Glutamatergic neuron (in vitro differentiated cells): ENCODE results near the gene TSPAN5. TPM values are rescaled to one million over a fixed set of nuclear protein-coding genes. Genes with fewer than 3 reads are reported as not detected.
A peak's percentile ranks its signal among the peaks of the same experiment; 100 is the strongest.

Experiments
- DNase-seq: peaks from one replicate; pipeline ENCODE4 v3.0.0; 2022
- H3K27ac Mint-ChIP-seq: one replicate; pipeline ENCODE4 v1.8.0; 2020; ENCODE audit warnings: mild to moderate bottlenecking, mixed read lengths, inconsistent platforms; ENCODE audit not compliant: unreplicated experiment
- H3K27me3 Mint-ChIP-seq: one replicate; pipeline ENCODE4 v1.8.0; 2020; ENCODE audit warnings: mild to moderate bottlenecking, moderate library complexity, mixed read lengths, inconsistent platforms; ENCODE audit not compliant: unreplicated experiment
- H3K36me3 Mint-ChIP-seq: one replicate; pipeline ENCODE4 v1.8.0; 2020; ENCODE audit warnings: mild to moderate bottlenecking, mixed read lengths, inconsistent platforms; ENCODE audit not compliant: unreplicated experiment
- H3K4me1 Mint-ChIP-seq: one replicate; pipeline ENCODE4 v1.8.0; 2020; ENCODE audit warnings: mild to moderate bottlenecking, low read depth, mixed read lengths, inconsistent platforms; ENCODE audit not compliant: unreplicated experiment
- H3K4me3 Mint-ChIP-seq: one replicate; pipeline ENCODE4 v1.8.0; 2020; ENCODE audit warnings: mild to moderate bottlenecking, mixed read lengths, inconsistent platforms; ENCODE audit not compliant: unreplicated experiment
- H3K9me3 Mint-ChIP-seq: one replicate; pipeline ENCODE4 v1.8.0; 2020; ENCODE audit warnings: mild to moderate bottlenecking, moderate library complexity, mixed read lengths, inconsistent platforms; ENCODE audit not compliant: unreplicated experiment
- total RNA-seq: library from RNA; stranded (reverse); fragmentation: NEBNext Ultra II Directional; extraction: Animal tissue kit (Norgen Biotek cat#: 25700); gene quantifications from one replicate; pipeline ENCODE4 v1.2.1, GENCODE V29; 2021; ENCODE audit not compliant: unreplicated experiment
- TF ChIP-seq, protein P1 (sequence below): fragments of 200-600 bp; sonication (generic); IDR thresholded peaks from one replicate; pipeline ENCODE4 v1.5.0; 2021; ENCODE audit not compliant: partially characterized antibody, unreplicated experiment

Gene TSPAN5
- total RNA-seq, 1 donor from 2014 or later, result 40.5 TPM

DNA sequence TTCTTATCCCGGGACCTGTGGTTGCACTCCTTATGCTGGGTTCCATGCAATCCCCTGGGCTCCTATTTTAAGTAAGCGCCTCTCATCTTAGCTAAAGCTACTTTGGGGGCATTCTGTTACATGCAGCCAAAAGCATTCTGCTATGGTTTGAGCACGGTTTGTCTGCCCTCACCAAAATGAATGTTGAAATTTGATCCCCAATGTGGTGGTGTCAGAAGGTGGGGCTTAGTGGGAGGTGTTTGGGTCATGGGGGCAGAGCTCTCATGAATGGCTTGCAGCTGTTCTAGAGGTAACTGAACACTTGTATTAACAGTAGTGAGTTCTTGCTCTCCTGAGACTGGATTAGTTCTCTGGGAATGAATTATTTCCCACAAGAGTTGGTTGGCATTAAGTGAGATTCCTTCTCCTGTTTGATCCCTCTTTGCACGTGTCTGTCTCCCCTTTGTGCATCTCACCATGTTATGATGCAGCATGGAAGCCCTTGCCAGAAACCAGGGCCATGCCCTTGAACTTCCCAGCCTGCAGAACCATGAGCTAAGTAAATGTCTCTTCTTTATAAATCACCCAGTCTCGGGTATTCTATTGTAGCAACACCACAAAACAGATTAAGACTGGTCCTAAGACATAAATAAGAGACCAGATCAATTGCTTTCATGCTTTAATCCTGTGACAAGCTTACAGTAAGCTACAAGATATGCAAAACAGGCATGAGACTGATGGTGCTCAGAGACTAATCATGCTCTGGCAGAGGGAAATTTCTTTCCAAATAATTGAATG, 141.8 kb downstream of the TSPAN5 start:
- peaks cover 31% of the 10 kb centered on the region for H3K4me1 Mint-ChIP-seq
- H3K36me3 Mint-ChIP-seq, result no peaks in the 10 kb centered on the region
- TF ChIP-seq, protein P1, sequence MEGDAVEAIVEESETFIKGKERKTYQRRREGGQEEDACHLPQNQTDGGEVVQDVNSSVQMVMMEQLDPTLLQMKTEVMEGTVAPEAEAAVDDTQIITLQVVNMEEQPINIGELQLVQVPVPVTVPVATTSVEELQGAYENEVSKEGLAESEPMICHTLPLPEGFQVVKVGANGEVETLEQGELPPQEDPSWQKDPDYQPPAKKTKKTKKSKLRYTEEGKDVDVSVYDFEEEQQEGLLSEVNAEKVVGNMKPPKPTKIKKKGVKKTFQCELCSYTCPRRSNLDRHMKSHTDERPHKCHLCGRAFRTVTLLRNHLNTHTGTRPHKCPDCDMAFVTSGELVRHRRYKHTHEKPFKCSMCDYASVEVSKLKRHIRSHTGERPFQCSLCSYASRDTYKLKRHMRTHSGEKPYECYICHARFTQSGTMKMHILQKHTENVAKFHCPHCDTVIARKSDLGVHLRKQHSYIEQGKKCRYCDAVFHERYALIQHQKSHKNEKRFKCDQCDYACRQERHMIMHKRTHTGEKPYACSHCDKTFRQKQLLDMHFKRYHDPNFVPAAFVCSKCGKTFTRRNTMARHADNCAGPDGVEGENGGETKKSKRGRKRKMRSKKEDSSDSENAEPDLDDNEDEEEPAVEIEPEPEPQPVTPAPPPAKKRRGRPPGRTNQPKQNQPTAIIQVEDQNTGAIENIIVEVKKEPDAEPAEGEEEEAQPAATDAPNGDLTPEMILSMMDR, result no peak
- H3K27ac Mint-ChIP-seq, result no peak overlapping the region
- no peak overlapping the region for H3K4me3 Mint-ChIP-seq
- H3K27me3 Mint-ChIP-seq, result no peaks in the 10 kb centered on the region
- peaks cover 13% of the 10 kb centered on the region for H3K9me3 Mint-ChIP-seq
- DNase-seq, result no peak

DNA sequence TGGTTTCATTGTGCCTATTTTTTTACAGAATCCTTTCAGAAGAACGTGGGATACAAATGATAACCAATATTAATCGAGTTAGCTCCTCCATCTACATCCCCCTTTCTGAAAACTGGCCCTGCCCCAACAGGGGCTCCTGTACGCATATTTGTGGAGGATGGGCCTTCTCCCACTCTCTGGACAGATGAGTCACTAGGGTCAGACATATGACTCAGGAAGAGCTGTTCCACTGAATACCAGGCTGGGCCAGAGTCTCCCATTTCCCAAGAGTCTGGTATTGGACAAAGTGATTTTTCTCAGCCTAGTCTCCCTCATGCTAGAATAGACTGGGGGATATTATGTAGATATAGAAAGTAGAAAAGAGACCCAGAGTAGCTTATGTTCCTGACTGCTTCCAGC, 142.4 kb downstream of the TSPAN5 start:
- TF ChIP-seq, protein P1, result no peak
- Mint-ChIP-seq H3K27ac (peak overlapping the region; percentile 62), H3K36me3 (no peaks in the 10 kb centered on the region), H3K4me1 (peaks cover 28% of the 10 kb centered on the region), H3K9me3 (peaks cover 13% of the 10 kb centered on the region), H3K4me3 (peak overlapping the region; percentile 2), H3K27me3 (no peaks in the 10 kb centered on the region)
- DNase-seq, result no peak

DNA sequence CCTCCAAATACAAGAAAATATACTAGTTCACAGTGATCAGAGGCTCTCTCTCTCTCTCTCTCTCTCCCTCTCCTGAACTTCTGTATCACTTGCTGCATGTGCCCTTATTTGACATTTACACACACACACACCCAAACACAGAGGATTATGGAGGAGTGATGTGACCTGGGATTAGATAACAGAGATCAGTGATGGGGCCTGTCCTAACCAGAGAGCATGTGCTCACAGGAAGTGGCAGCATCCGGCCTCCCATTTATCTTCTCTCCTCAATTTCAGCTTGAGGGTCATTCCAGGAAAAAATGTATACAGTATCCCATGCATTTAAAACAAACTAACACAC, 143.0 kb downstream of the TSPAN5 start:
- no peak for DNase-seq
- Mint-ChIP-seq H3K4me1 (peaks cover 31% of the 10 kb centered on the region), H3K4me3 (no peak overlapping the region), H3K27me3 (no peaks in the 10 kb centered on the region), H3K36me3 (no peaks in the 10 kb centered on the region), H3K9me3 (peaks cover 13% of the 10 kb centered on the region), H3K27ac (peak overlapping the region; percentile 54)
- TF ChIP-seq, protein P1, result no peak

- Mint-ChIP-seq H3K36me3 (no peaks in the 10 kb centered on the region), H3K4me1 (peaks cover 36% of the 10 kb centered on the region), H3K9me3 (peaks cover 9% of the 10 kb centered on the region), H3K27me3 (no peaks in the 10 kb centered on the region), H3K27ac (peak overlapping the region; percentile 54), H3K4me3 (no peak overlapping the region)
- DNase-seq, result no peak
- TF ChIP-seq, protein P1, result no peak
Observed at GRCh38 chr4:98514741-98515469, 143.5 kb downstream of the TSPAN5 start.

DNA sequence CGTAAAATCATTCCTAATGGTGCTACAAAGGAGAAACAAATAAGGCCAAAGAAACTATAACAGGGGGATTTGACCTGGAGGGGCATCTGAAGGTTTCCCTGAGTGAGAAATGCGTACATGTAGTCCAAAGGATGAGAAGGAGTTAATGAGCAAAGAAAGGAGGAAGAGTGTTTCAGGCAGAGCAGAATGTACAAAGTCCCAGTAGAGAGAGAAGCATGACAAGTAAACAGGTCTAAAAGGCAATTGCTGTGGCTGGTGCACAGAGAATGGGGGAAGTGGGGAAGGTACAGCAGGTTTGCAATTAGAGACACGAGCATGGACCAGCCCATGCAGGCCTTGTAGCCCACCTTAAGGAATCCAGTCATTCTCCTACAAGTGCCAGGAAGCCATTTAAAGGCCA, 145.5 kb downstream of the TSPAN5 start:
- H3K36me3 Mint-ChIP-seq, result no peaks in the 10 kb centered on the region
- no peak for DNase-seq
- peak overlapping the region; percentile 23 for H3K27ac Mint-ChIP-seq
- no peaks in the 10 kb centered on the region for H3K27me3 Mint-ChIP-seq
- H3K9me3 Mint-ChIP-seq, result peaks cover 3% of the 10 kb centered on the region
- peak overlapping the region; percentile 7 for H3K4me3 Mint-ChIP-seq
- H3K4me1 Mint-ChIP-seq, result peaks cover 48% of the 10 kb centered on the region
- TF ChIP-seq, protein P1, result no peak
